HTR-8/SVneo (cell line): ENCODE data around the gene GEMIN2.
"Not testable (repeated sequence)": the region's sequence is repeated elsewhere in the genome, so short reads cannot be mapped to it uniquely, and the experiment has no call there.

Experiments
- DNase-seq: peaks from one replicate; pipeline ENCODE4 v3.0.0; 2011; ENCODE audit warnings: low spot score, mixed read lengths; ENCODE audit not compliant: insufficient read length
- FAIRE-seq: peaks from 2 replicates; lab custom pipeline; 2011; peaks lifted over from hg19 to GRCh38; lab: Jason Lieb, UNC

GEMIN2 gene, protein sequence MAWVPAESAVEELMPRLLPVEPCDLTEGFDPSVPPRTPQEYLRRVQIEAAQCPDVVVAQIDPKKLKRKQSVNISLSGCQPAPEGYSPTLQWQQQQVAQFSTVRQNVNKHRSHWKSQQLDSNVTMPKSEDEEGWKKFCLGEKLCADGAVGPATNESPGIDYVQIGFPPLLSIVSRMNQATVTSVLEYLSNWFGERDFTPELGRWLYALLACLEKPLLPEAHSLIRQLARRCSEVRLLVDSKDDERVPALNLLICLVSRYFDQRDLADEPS

DNA sequence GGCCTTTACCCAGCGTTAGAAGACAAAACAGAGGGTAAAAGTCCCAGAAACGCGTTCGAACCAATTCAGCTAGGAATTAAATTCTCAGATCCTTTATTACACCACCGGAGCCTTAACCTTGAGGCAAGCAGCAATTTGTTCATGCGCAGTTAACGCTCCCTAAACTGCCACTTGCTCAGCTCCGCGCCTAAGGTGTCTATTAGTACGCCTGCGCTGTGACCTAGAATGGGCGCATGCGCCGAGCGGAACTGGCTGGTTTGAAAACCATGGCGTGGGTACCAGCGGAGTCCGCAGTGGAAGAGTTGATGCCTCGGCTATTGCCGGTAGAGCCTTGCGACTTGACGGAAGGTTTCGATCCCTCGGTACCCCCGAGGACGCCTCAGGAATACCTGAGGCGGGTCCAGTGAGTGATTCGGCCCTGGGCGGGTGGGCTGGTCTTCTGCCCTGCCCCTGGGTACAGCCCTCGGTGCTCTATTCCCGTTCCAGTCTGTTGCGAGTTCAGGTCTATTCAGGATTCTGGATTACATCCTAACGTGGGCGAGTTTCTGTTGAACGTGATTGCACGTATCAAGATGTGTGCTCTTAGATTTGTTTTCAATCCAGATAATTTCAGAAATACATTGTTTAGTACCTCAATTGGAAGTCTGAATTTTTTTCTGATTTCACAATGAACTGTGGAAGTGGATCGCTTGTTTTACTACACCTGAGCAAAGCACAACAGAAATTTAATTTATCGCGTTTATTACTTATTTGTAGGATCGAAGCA lies at the start of gene GEMIN2:
Gene GEMIN2 (plus strand): TSS at position 251 of the 766 bp plus-strand sequence. CDS start 16 bp downstream, at position 267.
- DNase-seq (peak; percentile 95), FAIRE-seq (peak; percentile 88)

DNA sequence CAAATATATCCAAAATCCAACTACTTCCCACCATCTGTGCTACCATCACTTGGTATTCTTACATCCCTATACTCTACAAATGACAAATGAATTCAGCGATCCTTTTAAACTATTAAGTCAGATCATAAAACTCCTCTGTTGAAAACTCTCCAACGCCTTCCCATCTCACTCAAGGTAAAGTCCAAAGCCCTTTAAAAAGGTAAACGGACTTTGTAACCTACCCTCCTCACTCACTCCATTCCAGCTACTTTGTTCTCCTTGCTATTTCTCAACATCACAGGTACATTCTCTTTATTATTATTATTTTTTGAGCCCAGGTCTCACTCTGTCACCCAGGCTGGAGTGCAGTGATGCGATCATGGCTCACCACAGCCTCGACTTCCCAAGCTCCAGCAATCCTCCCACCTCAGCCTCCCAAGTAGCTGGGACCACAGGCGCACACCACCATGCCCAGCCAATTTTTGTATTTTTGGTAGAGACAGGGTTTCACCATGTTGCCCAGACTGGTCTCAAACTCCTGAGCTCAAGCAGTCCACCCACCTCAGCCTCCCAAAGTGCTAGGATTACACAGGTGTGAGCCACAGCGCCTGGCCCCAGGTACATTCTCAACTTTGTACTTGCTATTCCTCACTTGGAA lies 44.8 kb upstream of the GEMIN2 start:
- not testable (repeated sequence) for FAIRE-seq, DNase-seq

DNA sequence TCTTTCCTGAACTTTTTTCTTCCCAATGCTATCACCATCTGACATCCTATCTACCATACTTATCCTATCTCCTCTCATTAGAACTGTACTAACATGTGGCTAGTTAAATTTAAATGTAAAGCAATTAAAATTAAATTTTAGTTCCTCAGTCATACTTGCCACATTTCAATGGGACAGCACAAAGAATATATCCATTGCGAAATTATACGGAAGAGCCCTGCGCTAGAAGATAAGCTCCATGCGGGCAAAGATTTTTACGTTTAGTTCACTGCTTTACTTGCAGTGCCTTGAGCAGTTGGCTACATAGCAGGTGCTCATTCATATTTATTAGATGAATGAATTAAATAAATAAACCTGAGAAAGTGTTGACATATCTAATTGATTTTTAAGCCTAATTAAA lies 44.2 kb upstream of the GEMIN2 start:
- FAIRE-seq = no peak
- no peak for DNase-seq

DNA sequence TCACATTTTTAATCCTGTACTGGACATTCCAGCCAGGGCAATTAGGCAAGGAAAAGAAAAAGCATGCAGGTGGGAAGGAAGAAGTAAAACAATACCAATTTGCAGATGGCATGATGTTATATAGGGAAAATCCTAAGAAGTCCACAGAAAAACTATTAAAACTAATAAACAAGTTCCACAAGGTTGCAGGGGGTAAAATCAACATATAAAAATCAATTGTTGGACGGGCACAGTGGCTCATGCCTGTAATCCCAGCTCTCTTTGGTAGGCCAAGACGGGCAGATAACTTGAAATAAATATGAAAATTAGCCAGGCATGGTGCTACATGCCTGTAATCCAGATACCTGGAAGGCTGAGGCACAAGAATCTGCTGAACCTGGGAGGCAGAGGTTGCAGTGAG lies 43.0 kb upstream of the GEMIN2 start:
- no peak for FAIRE-seq
- DNase-seq = no peak

DNA sequence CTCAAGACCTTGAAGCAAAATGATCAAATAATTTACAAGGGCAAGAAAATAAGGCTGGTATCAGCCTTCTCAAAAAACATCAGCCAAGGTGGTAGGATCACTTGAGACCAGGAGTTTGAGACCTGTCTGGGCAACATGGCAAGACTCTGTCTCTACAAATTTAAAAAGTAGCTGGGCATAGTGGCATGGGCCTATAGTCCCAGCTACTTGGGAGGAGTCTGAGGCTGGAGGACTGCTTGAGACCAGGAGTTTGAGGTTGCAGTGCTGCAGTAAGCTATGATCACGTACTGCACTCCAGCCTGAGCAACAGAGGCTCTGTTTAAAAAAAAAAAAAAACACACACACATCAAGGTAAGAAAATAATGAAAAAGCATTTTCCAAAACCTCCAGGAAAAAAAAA lies 33.2 kb upstream of the GEMIN2 start:
- no peak for FAIRE-seq

DNA sequence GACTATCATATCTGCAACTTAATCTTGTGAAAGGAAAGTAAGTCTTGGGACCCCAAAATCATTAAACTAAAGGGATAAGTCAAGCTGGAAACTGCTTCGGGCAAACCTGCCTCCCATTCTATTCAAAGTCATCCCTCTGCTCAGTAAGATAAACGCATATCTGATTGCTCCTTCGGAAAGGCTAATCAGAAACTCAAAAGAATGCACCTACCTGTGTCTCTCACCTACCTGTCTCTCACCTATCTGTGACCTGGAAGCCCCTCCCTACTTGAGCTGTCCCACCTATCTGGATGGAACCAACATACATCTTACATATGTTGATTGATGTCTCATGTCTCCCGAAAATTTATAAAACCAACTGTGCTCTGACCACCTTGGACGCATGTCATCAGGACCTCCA lies 31.0 kb upstream of the GEMIN2 start:
- DNase-seq (no peak), FAIRE-seq (no peak)

More for the DNA sequence above, 33.2 kb upstream of the GEMIN2 start:
- no peak for DNase-seq

DNA sequence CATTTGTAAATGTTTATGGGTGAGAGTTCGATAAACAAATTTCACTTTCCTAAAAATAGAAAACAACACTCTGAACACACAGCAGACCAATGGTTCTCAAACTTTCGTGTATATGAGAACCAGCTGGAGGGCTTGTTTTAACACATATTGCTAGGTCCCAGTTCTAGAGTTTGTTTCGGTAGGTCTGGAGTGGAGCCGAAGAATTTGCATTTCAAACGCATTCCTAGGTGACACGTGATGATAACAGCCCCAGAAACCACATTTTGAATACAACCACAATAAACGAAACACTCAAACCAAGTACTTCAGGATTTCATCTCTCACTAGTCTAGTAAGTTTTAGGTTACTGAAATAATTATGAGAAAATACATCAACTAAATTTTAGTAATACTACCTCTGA lies 28.2 kb upstream of the GEMIN2 start:
- DNase-seq = no peak
- FAIRE-seq = no peak

DNA sequence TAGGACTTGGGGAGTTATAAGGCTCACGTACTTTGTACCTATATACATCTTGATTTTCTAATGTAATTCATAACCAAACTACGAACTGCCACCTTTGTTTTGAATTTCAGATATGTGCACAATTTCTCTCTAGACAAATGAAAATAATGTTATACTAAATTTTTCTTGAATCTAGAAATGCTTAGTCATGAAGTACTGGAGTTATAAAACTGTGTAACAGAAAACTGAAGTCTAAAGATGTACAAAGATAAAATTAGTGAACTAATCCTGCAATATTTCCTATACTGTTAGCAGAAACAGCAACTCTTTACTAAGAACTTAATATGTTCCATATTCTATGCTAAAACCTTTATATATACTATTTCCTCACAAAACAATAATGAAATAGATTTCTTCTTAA lies 26.6 kb upstream of the GEMIN2 start:
- FAIRE-seq = no peak
- DNase-seq = no peak

DNA sequence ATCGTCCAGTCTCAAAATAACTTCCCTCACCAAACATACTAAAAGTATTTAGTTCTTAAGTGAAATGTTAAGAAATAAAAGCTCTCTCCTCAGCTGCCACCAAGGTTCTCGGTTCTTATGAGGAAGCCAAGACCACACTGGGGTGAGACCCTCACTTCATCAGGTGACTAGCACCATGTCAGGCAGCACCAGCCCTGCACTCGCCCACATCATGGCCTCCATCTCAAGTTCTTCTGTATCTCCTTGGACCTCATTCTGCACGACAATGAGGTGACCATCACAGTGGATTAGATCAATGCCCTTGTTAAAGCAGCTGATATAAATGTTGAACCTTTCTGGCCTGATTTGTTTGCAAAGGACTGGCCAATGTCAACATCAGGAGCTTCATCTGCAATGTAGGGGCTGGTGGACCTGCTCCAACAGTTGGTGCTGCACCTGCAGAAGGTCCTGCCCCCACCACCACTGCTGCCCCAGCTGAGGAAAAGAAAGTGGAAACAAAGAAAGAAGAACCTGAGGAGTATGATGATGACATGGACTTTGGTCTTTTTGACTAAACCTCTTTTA lies 23.5 kb upstream of the GEMIN2 start:
- peak; percentile 40 for FAIRE-seq
- DNase-seq = no peak

DNA sequence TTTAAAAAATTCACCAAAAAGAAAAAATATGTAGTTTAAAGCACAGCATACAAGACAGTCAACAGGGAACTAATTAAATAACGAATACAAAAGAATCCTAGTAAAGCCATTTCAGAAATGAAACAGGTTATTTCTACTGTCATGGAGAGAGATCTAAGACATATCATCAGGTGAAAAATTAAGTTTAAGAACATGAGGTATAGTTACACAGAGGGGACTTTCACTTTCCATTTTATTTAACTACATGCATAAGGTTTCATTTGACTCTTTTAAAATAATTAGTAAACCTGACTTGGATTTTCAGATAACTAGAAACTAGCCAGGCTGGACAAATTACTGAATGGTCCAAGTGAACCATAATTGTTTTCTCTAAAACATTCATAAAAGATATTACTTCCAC lies 22.4 kb upstream of the GEMIN2 start:
- DNase-seq (no peak), FAIRE-seq (no peak)

DNA sequence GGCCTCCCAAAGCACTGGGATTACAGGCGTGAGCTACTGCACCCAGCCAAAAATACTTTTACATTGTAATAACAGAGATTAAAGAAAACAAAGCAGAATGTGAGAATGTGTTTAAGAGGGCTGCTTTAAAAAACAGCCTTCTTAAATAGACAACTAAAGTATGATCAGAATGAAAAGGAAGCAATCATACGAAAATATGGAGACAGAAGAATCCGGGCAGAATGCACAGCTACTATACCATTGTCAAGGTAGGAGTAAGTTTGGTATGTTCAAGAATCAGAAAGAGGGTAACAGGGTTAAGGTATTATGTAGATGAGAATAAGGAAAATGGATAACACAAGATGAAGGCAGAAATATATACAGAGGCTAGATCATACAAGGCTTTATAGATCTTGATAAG lies 19.6 kb upstream of the GEMIN2 start:
- DNase-seq = no peak
- FAIRE-seq = no peak

DNA sequence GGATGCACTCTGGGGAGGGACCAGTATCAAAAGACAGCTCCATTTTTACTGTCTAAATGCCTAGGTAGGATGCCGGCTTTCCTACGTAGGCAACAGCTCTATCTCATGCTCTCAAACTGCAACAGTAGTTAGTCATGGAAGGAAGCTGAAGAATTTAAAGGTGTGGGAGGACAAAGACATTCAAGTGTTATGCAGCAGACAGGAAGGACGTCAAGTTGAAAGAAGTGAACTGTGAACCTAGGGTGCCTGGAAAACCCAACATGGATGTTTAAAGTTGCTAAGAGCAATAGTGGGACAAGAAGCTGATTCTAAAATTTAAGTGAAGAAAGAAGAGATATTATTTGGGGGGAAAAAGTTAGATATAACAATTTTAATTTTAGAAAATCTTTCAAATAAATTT lies 17.0 kb upstream of the GEMIN2 start:
- FAIRE-seq (no peak), DNase-seq (peak; percentile 23)

DNA sequence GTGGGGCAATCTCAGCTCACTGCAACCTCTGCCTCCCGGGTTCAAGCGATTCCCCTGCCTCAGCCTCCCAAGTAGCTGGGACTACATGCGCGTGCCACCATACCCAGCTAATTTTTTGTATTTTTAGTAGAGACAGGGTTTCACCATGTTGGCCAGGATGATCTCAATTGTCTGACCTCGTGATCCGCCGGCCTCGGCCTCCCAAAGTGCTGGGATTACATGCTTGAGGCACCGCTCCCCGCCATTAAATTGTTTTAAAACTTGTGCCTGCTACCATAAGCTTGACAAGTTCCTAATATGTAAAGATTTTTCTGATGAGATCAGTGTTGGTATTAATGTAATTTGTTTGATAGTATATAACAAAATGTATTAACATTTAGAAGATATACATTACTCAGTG lies 14.9 kb upstream of the GEMIN2 start:
- not testable (repeated sequence) for DNase-seq, FAIRE-seq

DNA sequence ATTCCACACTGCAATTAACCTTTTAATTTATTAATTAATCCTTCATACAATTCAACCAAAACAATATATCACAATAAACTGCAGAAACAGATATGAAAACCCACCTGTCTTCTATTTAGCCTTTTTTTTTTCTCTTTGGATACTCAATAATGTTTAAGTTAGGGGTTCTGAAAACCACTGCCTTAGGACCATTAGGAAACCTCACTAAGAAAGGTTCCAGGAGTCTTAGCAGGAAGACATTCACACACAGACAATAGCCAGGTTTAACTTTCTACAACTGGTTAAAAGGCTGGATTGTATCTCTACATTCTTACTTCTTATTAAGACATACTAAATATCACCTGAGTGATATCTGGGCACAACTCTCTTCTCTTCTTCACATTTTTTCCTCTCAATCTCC lies 14.4 kb upstream of the GEMIN2 start:
- DNase-seq (no peak), FAIRE-seq (no peak)

DNA sequence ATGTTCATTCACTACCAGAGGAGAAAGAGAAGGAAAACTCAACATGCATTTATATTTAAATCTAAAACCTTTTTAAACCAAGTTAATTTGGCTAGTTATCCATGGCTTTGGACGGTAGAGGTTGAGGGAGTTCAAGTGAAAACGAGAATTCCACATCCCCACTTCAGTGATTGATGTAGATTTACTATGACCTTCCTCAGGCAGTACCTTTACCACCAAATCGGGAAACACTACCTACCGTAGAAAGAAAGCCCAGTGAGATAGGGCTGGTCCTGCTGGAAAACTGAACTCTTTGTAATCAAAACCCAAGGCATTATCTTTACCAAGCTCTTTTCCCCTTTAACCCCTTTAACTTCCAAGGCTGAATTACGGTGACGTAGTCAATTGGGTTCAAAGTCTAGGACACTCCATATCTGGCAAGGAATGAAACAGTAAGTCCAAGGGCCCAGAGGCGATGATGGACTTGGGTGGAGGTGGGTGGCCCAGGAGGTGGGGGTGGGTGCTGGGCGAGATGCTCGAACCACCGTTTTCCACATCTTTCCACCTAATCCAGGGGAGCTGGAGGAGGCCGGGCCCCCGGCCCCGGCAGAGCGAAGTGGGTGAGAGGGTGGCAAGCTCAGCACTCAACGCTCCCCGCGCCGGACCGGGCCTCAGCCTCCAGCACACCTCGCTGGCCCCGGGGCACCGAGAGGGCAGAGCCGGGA lies 11.7 kb upstream of the GEMIN2 start:
- FAIRE-seq = no peak
- peak; percentile 19 for DNase-seq

DNA sequence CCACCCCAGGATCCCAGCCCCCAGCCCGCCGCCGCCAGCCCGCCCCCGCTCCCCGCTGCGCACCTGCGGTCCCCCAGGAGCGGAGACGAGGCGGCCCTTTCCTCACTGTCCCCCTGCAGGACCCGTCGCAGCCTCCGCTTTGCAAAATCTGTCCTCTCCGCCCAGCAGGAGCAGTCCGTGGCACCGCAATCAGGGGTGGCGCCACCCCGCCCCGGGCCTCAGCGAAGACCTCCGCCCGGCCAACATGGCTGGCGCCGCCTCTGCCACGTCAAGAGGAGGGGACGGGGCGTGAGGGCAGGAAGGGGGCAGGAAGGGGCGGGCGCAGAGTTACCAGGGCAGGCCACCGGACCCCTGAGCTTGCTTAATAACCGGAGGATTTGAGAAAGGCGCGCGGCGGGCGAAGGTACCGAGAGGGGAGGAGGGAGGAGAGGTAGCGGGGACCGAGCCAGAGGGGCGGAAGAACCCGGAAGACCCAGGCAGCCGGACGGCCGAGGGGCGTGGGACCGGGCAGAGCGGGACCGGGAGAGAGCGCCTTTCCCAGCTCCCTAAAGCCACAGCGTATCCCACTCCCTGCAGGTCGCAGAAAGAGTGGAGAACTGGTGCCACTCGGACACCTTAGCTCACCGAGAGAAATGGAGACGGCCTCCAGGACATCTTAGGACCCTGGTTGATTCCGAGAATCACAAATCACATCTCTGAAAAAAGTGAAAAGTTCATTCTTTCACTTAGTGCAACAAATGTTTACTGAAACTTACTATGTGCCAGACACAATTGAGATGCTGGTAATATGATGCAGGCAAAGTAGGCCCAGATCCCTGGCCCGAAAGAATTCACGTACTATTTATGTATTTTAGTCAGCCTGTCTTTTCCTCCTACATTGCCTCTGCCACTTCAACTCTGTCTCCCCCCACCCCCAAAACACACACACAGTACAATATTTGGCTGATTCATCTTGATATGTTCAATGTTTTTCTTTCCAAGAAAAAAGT lies 10.9 kb upstream of the GEMIN2 start, which contains the start of gene SEC23A:
Gene SEC23A (minus strand): TSS at position 267 of the 989 bp plus-strand sequence. CDS start 7,117 bp downstream, outside the sequence.
- FAIRE-seq (peak; percentile 95), DNase-seq (peak; percentile 78)

DNA sequence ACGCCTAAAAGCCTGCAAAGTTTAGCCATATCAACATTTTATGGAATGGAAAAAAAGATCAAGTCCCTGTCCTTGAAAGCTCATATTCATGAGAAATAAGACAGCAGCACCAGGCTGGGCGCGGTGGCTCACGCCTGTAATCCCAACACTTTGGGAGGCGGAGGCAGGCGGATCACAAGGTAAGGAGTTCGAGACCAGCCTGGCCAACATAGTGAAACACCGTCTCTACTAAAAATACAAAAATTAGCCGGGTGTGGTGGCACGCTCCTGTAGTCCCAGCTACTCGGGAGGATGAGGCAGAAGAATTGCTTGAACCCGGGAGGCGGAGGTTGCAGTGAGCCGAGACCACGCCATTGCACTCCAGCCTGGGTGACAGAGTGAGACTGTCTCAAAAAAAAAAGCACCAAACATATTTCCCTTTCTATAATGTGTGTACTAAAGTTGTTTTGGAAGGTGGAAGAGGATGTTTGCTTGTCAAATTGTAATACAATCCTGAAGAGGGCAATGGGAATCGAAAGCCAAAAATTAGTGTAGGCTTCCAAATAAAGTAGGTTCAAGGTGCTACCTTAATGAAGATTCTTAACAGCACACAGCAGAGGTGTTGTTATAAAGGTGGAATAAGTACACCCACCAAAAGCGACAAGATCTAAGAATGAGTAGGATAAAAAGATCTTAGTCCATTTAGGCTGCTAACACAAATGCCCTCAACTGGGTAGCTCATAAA lies 9.9 kb upstream of the GEMIN2 start:
- not testable (repeated sequence) for DNase-seq, FAIRE-seq

DNA sequence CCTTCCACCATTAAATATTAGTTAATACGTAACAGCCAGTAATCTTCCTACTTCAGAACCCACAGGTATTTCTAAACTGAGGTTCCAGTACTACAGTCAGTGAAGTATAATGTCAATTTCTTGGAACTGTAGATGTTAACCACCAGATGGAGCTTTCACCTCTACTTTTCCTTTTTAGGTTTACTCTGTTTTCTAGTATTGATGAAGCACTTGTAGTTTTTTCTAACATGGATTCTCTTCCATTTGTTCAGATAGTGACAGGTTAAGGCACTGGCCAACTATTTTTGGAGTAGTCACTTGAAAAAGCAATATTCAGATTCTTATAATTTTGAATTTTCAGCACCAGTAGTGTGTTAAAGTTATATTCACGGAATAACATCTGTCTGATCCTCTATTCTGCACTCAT lies 6.5 kb upstream of the GEMIN2 start:
- DNase-seq (peak; percentile 43), FAIRE-seq (no peak)
